ENCODE measurements around the gene P2RY6. TPM values are rescaled to one million over a fixed set of nuclear protein-coding genes. Genes with fewer than 3 reads are reported as not detected.
A peak's percentile ranks its signal among the peaks of the same experiment; 100 is the strongest.

Gene P2RY6
- total RNA-seq, 4 donors from 2014 or later = 1.8 to 2.8 (median 2.3) TPM

GRCh38 chr11:73318501-73319011, 46.4 kb downstream of the P2RY6 start:
- TF ChIP-seq POLR2AphosphoS5 (IDR thresholded peaks at IDR 0.05) (no peak), CTCF (IDR thresholded peaks at IDR 0.05) (no peak), POLR2A (IDR thresholded peaks at IDR 0.05) (no peak), EP300 (IDR thresholded peaks at IDR 0.05) (no peak)
- no peak overlapping the region for H3K4me3 ChIP-seq
- ATAC-seq = no peak

GRCh38 chr11:73320763-73321603, 48.8 kb downstream of the P2RY6 start:
- H3K9me3 ChIP-seq = no peaks in the 10 kb centered on the region
- peaks cover 20 to 100% (median 81%) of the 10 kb centered on the region in 3 donors for H3K4me1 ChIP-seq
- WGBS, 2 donors (ENCODE audit: low coverage in 1 of 2) = 44 to 55% methylated on average over 2 to 3 of the region's 10 CpGs
- no peaks in the 10 kb centered on the region for H3K27me3 ChIP-seq
- no peaks in the 10 kb centered on the region for H3K36me3 ChIP-seq
- H3K27ac ChIP-seq = peak overlapping the region; percentile 67 to 99 (median 94)
- TF ChIP-seq POLR2A (IDR thresholded peaks at IDR 0.05) = no peak
- TF ChIP-seq CTCF (IDR thresholded peaks at IDR 0.05) = no peak
- TF ChIP-seq POLR2AphosphoS5 (IDR thresholded peaks at IDR 0.05) = no peak
- TF ChIP-seq EP300 (IDR thresholded peaks at IDR 0.05) = no peak
- no peak overlapping the region for H3K4me3 ChIP-seq
- no peak for ATAC-seq

More at GRCh38 chr11:73318501-73319011, 46.4 kb downstream of the P2RY6 start:
- Histone ChIP-seq H3K27ac (peak overlapping the region; percentile 81 to 99 (median 98)), H3K4me1 (peaks cover 14 to 100% (median 86%) of the 10 kb centered on the region in 3 donors), H3K9me3 (no peaks in the 10 kb centered on the region), H3K36me3 (no peaks in the 10 kb centered on the region), H3K27me3 (no peaks in the 10 kb centered on the region)
- 45 to 47% methylated on average over 7 of the region's 8 CpGs for WGBS, 2 donors (ENCODE audit: low coverage in 1 of 2)

- Histone ChIP-seq H3K36me3 (no peaks in the 10 kb centered on the region), H3K9me3 (no peaks in the 10 kb centered on the region), H3K27me3 (no peaks in the 10 kb centered on the region), H3K4me3 (no peak overlapping the region), H3K4me1 (peaks cover 18 to 100% (median 79%) of the 10 kb centered on the region in 3 donors), H3K27ac (peak overlapping the region; percentile 67 to 99 (median 94))
- WGBS, 2 donors (ENCODE audit: low coverage in 1 of 2) = 71% methylated on average over 1 of the region's 10 CpGs
- ATAC-seq = no peak
- no peak for TF ChIP-seq POLR2A (IDR thresholded peaks at IDR 0.05)
- no peak for TF ChIP-seq POLR2AphosphoS5 (IDR thresholded peaks at IDR 0.05)
Measured at GRCh38 chr11:73321604-73322381, 49.7 kb downstream of the P2RY6 start.

- ATAC-seq = no peak
- Histone ChIP-seq H3K9me3 (no peaks in the 10 kb centered on the region), H3K36me3 (no peaks in the 10 kb centered on the region), H3K27ac (peak overlapping the region; percentile 67 to 99 (median 94)), H3K4me1 (peaks cover 18 to 100% (median 82%) of the 10 kb centered on the region in 3 donors), H3K4me3 (peak overlapping the region in 1 of 2 donors; percentile 23), H3K27me3 (no peaks in the 10 kb centered on the region)
- TF ChIP-seq CTCF (IDR thresholded peaks at IDR 0.05) (no peak), POLR2AphosphoS5 (IDR thresholded peaks at IDR 0.05) (no peak)
- 43% methylated on average over 6 of the region's 7 CpGs; no CpG with 5 or more reads in 1 of the 2 donors for WGBS, 2 donors (ENCODE audit: low coverage in 1 of 2)
Measured at GRCh38 chr11:73322382-73323306, 50.5 kb downstream of the P2RY6 start.
